IPS-20b (cell line): Measurements from ENCODE around the gene PDLIM7.
A peak's percentile ranks its signal among the peaks of the same experiment; 100 is the strongest.

Source experiments
- H3K27ac ChIP-seq: one replicate; pipeline ENCODE4 v1.5.1; 2013; ENCODE audit warnings: low read length
- H3K27me3 ChIP-seq: 2 replicates; pipeline ENCODE4 v1.6.1; 2013; ENCODE audit warnings: mild to moderate bottlenecking, low read length, inconsistent platforms; ENCODE audit not compliant: insufficient read depth
- H3K36me3 ChIP-seq: 2 replicates; pipeline ENCODE4 v1.6.1; 2013; ENCODE audit warnings: low read depth, mild to moderate bottlenecking, inconsistent platforms, low read length, moderate library complexity; ENCODE audit not compliant: insufficient read depth
- H3K4me1 ChIP-seq: 2 replicates; pipeline ENCODE4 v1.6.1; 2013; ENCODE audit warnings: mild to moderate bottlenecking, control low read depth, inconsistent platforms, low read length, moderate library complexity; ENCODE audit not compliant: insufficient read depth
- H3K4me3 ChIP-seq: 2 replicates; pipeline ENCODE4 v1.5.1; 2013; ENCODE audit warnings: mild to moderate bottlenecking, low read length, inconsistent platforms
- H3K9ac ChIP-seq: 2 replicates; pipeline ENCODE4 v1.6.1; 2013; ENCODE audit warnings: low read depth, mild to moderate bottlenecking, inconsistent platforms, low read length, moderate library complexity
- H3K9me3 ChIP-seq: 2 replicates; pipeline ENCODE4 v1.6.1; 2013; ENCODE audit warnings: mild to moderate bottlenecking, low read depth, low read length, inconsistent platforms; ENCODE audit not compliant: insufficient read depth

Gene PDLIM7

DNA sequence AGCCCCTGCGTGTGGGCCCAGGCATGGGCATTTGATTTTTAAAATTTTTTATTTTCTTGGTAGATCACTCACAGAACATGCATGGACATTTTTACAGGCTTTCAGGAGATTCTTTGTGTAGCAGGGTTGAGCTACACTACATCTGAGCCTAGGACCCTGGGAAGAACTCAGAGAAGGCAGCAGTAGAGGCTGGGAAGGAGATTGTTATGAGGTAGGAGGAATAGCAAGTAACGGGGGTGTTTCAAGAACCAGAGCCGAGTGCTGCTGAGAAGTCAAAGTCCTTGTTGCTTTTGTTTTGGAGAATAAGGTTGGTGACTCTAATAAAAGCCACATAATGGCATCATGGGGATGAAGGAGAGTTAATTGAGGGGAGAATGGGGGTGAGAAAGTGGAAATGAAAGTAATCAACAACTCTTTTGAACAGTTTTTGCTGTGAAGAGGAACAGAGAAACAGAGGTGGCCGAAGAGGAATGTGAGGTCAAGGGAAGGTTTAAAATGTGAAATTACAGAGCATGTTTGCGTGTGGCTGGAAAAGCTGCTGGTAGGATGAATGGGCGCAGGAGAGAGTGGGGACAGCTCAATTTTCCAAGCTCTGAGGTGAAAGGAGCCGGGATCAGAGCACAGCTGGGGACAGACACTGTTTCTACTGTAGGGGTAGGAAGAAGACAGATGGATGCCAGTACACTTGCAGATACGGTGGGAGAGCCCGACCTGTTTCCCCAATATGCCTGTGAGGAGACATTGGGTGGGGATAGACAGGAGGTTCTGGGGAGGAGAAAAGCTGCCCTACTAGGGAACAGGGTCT is 4.7 kb upstream of the PDLIM7 start:
- H3K4me1 ChIP-seq, result peaks cover 12% of the 10 kb centered on the region; the same call in 1 of the 2 replicates
- H3K36me3 ChIP-seq, result no peaks in the 10 kb centered on the region

DNA sequence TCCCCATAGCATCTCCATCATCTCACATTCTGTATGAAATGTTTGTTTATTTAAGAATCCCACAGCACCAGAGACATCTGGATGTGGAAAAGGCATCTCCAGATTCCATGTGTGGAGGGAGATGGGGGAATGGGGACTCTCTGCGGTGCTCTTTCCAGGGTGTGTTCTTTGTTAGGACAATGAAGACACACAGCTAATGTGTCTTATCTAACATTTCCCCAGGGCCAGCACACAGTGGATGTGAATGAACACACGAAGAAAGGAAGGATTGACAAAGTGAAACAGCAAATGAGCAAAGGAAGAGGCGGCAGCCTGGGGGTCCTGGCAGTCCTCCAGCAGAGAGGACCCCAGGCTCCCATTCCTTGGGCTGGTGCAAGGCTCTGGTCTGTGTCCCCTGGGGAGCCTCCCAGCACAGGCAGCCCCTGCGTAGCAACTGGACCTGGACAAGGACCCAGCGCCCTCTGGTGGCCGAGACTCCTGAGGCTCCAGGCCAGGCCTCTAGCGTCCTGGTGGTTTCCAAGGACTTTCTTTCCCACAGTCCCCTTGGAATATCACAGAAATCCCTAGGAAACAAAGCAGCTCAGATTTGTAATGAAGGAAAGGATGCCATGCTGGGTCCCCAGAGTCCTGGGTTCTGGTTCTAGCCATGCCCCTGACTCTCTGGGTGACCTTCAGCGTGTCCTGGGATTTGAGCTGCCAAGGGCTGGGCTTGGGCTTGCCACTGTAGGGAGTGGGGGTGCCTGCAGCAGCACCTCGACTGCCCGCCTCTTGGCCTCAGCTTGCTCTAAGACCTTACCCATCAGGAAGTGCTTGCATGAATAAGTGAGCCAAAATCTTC is 3.5 kb upstream of the PDLIM7 start:
- peaks cover 4% of the 10 kb centered on the region for H3K36me3 ChIP-seq
- H3K4me1 ChIP-seq, result peaks cover 16% of the 10 kb centered on the region
- H3K9me3 ChIP-seq, result no peaks in the 10 kb centered on the region
- no peak overlapping the region for H3K4me3 ChIP-seq
- H3K9ac ChIP-seq, result peak overlapping the region; percentile 18; the same call in 1 of the 2 replicates
- H3K27ac ChIP-seq, result no peak overlapping the region
- peaks cover 25% of the 10 kb centered on the region for H3K27me3 ChIP-seq

More for the DNA sequence above, 4.7 kb upstream of the PDLIM7 start:
- H3K27ac ChIP-seq, result no peak overlapping the region
- no peak overlapping the region for H3K9ac ChIP-seq
- no peak overlapping the region for H3K4me3 ChIP-seq
- H3K9me3 ChIP-seq, result no peaks in the 10 kb centered on the region
- peaks cover 25% of the 10 kb centered on the region for H3K27me3 ChIP-seq

DNA sequence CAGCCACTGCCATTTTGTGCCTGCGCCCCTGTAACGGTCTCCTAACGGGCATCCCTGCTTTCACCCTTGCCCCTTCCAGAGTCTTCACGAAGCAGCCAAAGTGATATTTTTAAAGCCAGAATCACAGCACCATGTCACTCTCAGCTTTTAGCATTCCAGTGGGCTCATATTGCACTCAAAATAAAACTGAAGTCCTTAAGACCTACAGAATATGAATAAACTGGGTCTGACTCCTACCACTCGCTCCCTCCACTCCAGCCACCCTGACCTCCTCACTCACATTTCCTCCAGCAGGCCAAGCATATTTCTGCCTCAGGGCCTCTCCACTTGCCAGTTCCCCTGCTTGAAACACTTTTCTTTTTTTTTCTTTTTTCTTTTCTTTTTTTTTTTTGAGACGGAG is 2.4 kb upstream of the PDLIM7 start:
- Histone ChIP-seq H3K9ac (no peak overlapping the region), H3K4me1 (peaks cover 27% of the 10 kb centered on the region), H3K36me3 (peaks cover 15% of the 10 kb centered on the region), H3K27ac (no peak overlapping the region), H3K27me3 (peaks cover 25% of the 10 kb centered on the region), H3K9me3 (no peaks in the 10 kb centered on the region), H3K4me3 (no peak overlapping the region)

DNA sequence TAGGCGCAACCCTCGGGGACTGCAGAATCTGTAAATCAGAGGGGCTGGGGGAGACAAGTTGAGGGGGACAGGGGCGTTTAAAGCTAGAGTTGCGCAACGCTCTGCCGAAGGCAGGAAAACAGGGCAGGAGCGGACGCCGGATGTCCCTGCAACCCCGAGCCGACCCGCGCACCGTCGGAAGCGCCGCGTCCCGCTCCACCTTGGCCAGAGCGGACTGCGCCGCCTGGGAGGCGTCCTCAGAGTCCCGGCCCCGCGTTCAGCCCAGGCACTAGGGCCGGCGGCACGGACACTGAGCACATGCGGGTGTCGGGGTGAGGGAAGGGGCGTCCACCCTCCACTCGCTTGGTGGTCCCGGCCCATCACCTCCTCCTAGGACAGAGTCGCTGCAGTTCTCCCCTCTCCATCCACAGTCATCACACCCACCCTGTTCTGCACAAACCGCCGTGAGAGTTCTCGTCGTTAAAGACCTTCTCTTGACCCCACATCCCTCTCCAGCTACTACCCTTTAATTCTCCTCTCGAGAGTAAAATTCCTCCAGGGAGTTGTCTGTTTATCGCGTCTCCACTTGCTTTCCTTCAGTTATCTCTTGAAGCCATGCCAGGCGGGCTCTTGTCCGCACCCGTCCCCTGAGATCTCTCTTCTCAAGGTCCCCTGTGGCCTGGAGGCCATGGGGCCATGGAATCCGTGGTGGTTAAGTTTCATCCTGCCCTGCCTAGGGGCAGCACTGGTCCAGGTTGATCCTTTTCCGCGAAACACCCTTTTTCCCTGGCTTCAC is 796 bp upstream of the PDLIM7 start:
- H3K36me3 ChIP-seq, result peaks cover 31% of the 10 kb centered on the region
- no peaks in the 10 kb centered on the region for H3K9me3 ChIP-seq
- H3K27ac ChIP-seq, result no peak overlapping the region
- H3K4me3 ChIP-seq, result peak overlapping the region; percentile 79
- peaks cover 28% of the 10 kb centered on the region for H3K4me1 ChIP-seq
- peak overlapping the region; percentile 63; the same call in 1 of the 2 replicates for H3K9ac ChIP-seq
- H3K27me3 ChIP-seq, result peaks cover 25% of the 10 kb centered on the region

DNA sequence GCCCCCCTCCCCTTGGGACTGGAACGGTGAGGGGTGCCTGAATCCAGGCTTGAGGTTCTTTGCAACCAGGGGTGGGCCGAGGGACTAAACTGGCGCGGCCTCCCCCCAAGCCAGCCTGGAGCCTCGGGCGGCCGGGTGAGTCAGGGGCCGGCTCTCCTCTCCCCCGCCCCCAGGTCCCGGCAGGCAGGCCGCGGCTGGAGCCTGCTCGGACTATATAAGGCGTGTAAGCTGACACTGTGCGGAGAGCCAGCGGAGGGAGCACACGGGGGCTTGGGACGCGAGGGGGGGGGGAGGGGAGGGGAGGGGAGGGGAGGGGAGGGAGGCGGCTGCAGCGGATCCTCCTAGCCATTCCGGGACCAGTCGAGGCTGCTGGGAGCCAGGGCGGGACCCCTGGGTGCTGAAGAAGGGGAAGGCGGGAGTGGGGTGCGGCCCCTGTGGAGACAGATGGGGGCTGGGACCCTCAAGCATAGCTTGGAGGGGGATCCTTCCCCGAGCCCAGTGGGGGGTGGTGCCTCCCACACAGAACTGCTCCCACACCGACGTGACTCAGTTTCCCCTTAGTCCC is 595 bp downstream of the PDLIM7 start:
- Histone ChIP-seq H3K4me3 (peak overlapping the region; percentile 87), H3K36me3 (peaks cover 42% of the 10 kb centered on the region), H3K9ac (peak overlapping the region; percentile 99), H3K27me3 (peaks cover 25% of the 10 kb centered on the region), H3K4me1 (peaks cover 28% of the 10 kb centered on the region), H3K9me3 (no peaks in the 10 kb centered on the region), H3K27ac (peak overlapping the region; percentile 99)

DNA sequence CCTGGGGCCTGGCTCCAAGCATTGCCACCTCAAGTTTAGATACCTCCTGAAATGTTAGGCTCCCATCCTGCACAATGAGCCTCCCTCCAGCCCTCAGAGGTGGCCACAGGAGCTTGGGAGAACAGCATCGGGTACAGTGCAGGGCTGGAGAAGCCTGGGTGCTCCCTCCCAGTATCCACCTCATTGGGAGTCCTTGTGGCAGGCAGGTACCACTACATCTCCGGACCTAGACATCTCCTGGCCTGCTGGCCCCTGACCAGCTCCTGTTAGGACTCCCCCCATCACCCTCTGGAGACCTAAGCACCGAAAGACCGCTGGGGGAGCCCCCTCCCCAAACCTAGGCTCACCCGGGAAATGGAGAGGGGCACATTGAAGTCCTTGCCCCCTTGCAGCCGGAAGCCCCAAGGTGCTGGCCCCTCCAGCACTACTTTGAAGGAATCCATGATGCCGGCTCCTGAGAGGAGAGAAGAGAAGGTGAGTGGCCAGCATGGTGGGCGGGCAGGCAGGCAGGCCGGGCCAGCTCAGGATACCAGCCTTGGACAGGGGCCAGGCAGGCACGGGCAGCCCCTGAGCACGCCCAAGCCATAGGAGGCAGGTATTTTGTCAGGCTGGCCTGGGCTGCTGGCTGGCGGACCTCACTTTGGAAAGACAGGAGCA is 1.2 kb downstream of the PDLIM7 start:
- peaks cover 43% of the 10 kb centered on the region for H3K36me3 ChIP-seq
- H3K27me3 ChIP-seq, result peaks cover 25% of the 10 kb centered on the region
- H3K4me1 ChIP-seq, result peaks cover 28% of the 10 kb centered on the region
- no peaks in the 10 kb centered on the region for H3K9me3 ChIP-seq
- peak overlapping the region; percentile 99 for H3K27ac ChIP-seq
- peak overlapping the region; percentile 99 for H3K9ac ChIP-seq
- H3K4me3 ChIP-seq, result peak overlapping the region; percentile 87

DNA sequence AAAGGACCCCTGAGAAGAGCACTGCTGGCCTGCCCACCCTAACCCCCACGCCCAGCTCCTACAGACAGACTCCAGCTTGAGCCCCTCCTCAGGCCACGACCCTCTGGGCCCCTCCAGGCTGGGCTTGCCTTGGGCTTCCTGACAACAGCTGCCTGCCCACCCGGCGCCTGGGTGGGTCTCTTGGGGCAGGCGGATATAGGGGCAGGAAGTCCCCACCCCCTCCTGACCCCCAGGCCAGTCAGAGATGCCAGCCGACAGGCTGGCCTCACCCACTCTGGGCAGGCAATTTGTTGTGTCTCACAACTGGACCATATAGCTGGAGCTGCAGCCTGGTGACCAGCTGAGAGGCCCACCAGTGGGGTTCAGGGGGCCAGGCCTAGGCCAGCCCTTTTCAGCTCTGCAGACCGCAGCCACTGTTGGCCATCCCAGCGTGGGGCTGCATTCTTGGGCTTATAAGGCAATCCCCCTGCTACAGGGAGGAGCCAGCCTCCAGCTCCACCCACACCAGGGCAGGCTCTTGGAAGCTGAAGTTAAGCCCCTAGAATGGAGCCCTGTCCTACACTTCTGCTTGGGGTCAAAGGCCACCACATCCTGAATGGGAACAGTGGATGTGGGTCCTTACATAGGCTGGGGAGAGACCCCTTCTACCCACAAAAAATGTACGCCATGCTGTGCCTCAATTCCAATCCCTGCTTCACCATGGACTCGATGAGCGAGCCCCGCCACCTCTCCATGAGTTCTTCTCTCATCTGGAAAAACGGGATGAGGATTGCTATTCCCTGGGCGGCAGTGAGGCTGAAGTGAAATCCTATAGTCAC is 2.0 kb downstream of the PDLIM7 start:
- Histone ChIP-seq H3K27me3 (peaks cover 24% of the 10 kb centered on the region), H3K4me1 (peaks cover 23% of the 10 kb centered on the region), H3K36me3 (peaks cover 51% of the 10 kb centered on the region), H3K4me3 (peak overlapping the region; percentile 87), H3K9ac (peak overlapping the region; percentile 99), H3K9me3 (no peaks in the 10 kb centered on the region), H3K27ac (peak overlapping the region; percentile 99)

DNA sequence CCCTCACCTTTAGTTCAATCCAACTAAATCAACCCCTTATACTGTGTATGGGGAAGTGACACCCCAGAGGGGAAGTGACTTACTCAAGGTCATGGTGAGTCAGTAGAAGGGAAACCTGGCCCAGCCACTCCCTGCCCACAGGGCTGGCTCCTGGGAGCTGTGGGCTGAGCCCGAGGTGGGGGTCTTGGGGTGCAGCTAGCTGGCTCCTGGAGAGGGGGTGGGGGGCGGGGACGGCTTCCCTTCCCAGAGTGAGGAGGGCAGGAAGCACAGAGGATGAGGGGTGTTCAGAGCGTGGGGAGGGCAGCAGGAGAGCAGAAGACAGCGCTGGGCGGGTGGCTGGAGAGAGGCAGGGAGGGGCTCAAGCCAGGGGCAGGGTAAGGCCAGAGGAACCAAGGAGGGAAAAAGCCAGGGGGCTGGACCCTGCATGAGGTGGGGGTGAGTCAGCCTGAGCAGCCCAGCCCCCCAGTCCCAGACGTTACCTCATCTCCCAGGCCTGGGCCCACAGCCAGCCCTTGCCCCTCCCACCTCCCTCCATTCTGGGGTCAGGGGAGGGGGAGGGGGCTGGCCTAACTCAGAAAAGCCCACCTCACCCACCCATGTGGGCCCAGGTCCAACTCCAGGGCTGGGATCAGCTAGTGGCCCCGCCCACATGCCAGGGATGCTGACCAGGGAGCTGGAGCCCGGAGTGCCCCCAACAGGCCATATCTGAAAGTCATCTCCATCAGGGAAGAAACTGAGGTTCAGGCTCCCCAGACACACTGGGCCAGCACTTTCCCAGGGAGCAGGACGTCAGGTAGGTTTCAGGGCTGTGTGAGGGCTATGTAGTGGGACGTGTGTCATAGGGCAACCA is 2.8 kb downstream of the PDLIM7 start:
- Histone ChIP-seq H3K9ac (peak overlapping the region; percentile 99; the same call in 1 of the 2 replicates), H3K4me3 (peak overlapping the region; percentile 87; the same call in 1 of the 2 replicates), H3K27me3 (peaks cover 16% of the 10 kb centered on the region), H3K9me3 (no peaks in the 10 kb centered on the region), H3K27ac (peak overlapping the region; percentile 99), H3K4me1 (peaks cover 23% of the 10 kb centered on the region), H3K36me3 (peaks cover 59% of the 10 kb centered on the region)

DNA sequence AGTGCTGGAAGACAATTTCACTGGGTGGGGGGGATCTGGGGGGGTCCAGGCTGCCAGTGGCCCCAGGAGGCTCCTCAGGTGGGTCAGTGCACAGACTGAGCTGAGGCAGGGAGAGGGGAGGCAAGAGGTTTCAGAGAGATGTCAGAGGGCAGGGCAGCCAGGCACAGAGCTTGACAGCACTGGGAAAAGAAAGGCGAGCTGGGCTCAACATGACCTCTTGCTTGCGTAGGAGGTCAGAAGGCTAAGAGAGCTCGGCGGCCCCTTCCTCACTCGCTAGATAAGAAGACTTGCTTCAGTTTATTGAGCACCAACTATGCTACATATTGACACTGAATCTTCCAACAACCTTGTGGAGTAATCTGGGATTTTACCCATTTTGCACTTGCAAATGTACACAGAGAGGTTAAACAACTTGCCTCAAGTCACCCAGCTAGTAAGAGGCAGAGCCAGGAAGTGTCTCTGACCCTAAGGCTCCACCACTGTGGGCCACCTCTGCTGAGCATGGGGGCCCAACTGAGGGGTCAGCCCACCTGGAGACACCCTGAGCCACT is 3.5 kb downstream of the PDLIM7 start:
- Histone ChIP-seq H3K4me3 (no peak overlapping the region), H3K9me3 (no peaks in the 10 kb centered on the region), H3K27me3 (peaks cover 9% of the 10 kb centered on the region), H3K36me3 (peaks cover 66% of the 10 kb centered on the region), H3K9ac (peak overlapping the region; percentile 99; the same call in 1 of the 2 replicates), H3K27ac (no peak overlapping the region), H3K4me1 (peaks cover 22% of the 10 kb centered on the region)
